NCI-H748 (cell line): ENCODE data around the gene GID8.
A peak's percentile ranks its signal among the peaks of the same experiment; 100 is the strongest.

ENCODE experiments used
- DNase-seq: peaks from one replicate; lab custom pipeline; 2025; ENCODE audit not compliant: unreplicated experiment; lab: John Stamatoyannopoulos, UW

Gene GID8

GRCh38 chr20:62902926-62903615 lies 34.9 kb upstream of the GID8 start:
- DNase-seq, result no peak

GRCh38 chr20:62905536-62906117 lies 32.3 kb upstream of the GID8 start:
- no peak for DNase-seq

- no peak for DNase-seq
Observed at GRCh38 chr20:62906209-62906608, 31.7 kb upstream of the GID8 start.

- no peak for DNase-seq
Observed at GRCh38 chr20:62906647-62907375, 31.1 kb upstream of the GID8 start.

DNA sequence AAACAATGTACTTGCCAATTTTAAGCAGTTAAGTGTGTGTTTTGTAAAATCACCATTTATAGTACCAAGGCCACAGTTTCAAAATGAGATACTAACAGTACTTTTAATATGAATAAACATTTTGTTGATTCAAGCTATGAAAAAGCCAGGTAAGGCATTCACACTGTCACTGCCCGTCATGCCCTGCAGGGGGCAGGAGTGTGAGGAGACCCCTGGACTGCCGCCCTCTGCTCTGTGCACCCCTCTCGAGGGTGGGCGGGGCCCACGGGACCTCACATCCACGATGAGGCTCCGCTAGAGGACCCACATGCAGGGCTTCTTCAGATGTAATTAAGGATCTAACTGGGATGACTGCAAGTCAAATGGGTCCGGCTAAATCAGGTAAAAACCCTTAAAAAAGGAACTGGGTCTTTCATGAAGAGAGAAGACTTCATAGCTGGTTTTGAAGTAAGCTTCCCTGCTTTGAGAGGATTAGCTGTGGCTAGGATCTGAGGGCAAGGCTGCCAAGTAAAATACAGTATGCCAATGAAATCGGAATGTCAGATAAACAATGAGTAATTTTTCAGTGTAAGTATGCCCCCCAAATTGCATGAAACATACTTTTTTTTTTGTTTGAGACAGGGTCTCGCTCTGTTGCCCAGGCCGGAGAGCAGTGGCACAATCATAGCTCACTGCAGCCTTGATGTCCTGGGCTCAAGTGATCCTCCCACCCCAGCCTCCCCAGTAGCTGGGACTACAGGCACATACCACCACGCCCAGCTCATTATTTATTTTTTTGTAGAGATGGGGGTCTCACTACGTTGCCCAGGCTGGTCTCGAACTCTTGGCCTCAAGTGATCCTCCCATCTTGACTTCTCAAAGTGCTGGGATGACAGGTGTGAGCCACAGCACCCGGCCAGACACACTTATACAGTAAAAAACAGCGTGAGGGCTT lies 30.3 kb upstream of the GID8 start:
- DNase-seq, result no peak

- peak; percentile 96 for DNase-seq
Observed at GRCh38 chr20:62908971-62909791, 28.8 kb upstream of the GID8 start.

DNA sequence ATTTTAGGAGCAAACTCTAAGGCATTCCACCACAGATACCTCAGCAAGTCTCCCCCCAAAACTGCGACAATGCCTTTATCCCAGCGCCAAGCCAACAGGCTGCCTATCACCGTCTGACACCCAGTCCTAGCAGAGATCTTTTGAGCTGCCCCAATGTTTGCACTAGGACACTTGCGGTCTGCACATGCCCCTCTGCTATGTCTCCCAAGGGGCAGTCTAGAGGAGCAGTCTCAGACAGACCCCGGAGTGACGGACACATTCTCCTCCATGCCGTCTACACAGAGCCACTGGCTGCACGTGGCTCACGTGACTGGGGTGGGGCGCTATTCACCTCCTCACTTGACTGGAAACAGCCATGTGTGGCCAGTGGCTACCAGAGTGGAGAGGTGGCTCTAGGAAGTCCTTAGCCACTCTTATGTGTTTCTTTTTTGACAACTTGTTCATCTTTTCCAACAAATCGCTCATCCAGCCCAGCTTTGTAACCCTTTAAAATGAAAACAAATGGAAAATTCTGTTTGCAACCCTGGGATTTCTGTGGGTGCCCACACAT lies 27.7 kb upstream of the GID8 start:
- no peak for DNase-seq

- DNase-seq, result no peak
Observed at GRCh38 chr20:62910777-62911497, 27.0 kb upstream of the GID8 start.

- DNase-seq, result no peak
Observed at GRCh38 chr20:62911701-62912280, 26.2 kb upstream of the GID8 start.

- DNase-seq, result no peak
Observed at GRCh38 chr20:62913043-62913630, 24.8 kb upstream of the GID8 start.

GRCh38 chr20:62914436-62914835 lies 23.5 kb upstream of the GID8 start:
- no peak for DNase-seq

DNA sequence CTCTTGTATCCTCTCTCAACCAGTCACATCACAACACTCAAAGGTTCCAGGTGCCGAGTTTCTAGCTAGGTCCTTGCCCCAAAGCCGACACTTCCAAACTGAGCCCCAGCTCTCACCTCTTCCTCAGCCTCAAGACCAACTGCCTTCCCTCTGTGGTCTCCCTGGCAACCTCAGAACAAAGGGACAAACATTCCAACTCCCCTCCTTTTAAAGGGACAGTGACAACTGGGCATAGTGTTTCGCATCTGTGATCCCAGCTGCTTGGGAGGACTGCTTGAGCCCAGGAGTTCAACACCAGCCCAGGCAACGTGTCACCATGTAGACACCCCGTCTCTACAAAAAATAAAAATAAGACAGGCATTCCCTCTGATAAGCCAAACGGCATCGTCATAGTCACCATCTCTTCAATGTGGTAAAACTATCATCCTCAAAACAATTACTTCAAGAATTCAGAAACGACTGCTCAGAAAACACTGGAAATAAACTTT lies 22.9 kb upstream of the GID8 start:
- DNase-seq, result peak; percentile 81

DNA sequence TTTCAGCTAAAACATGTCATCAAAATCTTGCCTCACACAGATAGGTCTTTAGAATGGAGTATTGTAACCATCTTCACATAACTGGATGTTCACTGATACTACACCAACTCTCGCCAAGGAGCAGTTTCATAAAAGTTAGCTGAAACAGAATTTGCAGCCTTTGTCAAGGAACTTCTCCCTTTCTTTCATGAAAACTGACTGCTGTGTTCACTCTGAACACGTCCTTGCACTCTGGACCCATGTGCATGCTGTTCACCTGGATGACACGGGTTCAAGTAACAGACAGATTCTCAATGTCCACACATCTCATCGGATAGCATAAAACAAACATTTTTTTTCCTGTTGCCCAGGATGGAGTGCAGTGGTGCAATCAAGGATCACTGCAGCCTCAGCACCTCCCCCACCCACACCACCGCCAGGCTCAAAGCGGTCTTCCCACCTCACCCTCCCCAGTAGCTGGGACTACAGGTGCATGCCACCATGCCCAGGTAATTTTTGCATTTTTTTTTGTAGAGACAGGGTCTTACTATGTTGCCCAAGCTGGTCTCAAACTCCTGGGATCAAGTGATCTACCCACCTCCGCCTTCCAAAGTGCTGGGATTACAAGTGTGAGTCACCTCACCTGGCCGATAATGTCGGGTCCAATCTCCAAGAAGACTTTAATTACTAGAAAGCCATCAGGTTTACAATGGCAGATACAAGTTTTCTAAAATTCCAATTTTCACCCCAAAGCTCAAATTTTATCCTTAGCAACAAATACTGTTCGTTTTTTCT lies 21.1 kb upstream of the GID8 start:
- DNase-seq, result no peak

DNA sequence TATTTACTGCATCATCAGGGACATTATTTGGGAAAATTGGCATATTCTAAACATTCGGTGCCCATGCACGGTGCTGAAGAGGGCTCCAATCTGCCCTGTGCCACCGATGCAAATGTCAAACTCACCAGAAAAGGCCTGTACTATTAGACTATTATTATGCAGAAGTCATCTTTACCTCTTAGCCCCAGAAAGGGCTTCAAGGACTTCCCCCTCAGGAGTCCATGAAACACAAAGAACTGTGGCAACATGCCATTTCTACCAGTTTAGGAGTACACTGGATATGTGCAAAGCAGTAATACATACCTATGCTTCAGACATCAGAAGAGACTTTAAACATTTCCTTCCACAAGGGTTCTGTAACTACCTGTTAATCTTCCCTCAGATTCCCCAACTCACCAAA lies 20.2 kb upstream of the GID8 start:
- no peak for DNase-seq

GRCh38 chr20:62918147-62918546 lies 19.8 kb upstream of the GID8 start:
- no peak for DNase-seq

DNA sequence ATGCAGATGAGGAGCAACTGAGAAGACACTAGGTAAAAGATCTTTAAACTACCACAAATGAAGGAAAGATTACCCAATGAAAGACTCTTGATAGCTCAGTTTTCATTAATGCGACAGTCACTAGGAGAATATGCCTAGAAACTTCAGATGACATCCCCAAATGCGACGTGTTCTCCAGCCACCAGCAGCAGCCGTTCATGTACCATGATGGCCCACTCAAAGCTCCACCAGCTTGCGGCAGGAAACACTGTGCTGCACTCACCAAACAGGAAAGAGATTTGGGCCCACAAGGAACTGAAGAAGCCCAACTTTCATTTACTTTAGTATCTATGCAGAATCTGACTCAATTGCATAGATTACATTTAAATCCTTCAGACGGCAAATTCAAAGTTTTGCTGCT lies 19.1 kb upstream of the GID8 start:
- no peak for DNase-seq

GRCh38 chr20:62920039-62920645 lies 17.8 kb upstream of the GID8 start:
- DNase-seq, result no peak
